GM10266 (cell line): Measurements from ENCODE around the gene EGR4.

Source experiments
- DNase-seq: peaks from one replicate; pipeline ENCODE4 v3.0.0; 2012; ENCODE audit errors: extremely low spot score
- TF ChIP-seq, protein P1 (sequence below): IDR thresholded peaks from 2 replicates; pipeline ENCODE4 v1.5.1; 2012; ENCODE audit warnings: mild to moderate bottlenecking, low read depth; ENCODE audit not compliant: control insufficient read depth, insufficient read depth; ENCODE audit errors: missing control alignments

Gene EGR4

DNA sequence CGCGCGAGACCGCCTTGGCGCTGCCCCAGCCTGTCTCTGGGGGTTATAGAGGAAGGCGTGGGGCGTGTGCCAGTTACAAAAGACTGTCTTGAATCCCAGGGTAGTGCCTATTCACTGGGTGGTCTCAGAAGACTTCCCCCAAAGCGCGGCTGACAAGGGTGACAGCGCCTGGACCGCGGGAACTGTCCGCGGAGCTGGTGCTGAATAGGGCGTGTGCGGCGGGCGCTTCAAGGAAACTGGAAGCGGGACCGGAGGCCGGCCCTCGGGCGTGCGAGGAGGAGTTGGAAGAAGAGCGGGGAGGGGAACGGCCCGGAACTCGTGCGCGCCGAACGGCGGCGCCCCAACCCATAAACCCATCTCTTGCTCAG, 2.3 kb downstream of the EGR4 start:
- TF ChIP-seq, protein P1, sequence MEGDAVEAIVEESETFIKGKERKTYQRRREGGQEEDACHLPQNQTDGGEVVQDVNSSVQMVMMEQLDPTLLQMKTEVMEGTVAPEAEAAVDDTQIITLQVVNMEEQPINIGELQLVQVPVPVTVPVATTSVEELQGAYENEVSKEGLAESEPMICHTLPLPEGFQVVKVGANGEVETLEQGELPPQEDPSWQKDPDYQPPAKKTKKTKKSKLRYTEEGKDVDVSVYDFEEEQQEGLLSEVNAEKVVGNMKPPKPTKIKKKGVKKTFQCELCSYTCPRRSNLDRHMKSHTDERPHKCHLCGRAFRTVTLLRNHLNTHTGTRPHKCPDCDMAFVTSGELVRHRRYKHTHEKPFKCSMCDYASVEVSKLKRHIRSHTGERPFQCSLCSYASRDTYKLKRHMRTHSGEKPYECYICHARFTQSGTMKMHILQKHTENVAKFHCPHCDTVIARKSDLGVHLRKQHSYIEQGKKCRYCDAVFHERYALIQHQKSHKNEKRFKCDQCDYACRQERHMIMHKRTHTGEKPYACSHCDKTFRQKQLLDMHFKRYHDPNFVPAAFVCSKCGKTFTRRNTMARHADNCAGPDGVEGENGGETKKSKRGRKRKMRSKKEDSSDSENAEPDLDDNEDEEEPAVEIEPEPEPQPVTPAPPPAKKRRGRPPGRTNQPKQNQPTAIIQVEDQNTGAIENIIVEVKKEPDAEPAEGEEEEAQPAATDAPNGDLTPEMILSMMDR, result no peak
- peak; percentile 77 for DNase-seq

- TF ChIP-seq, protein P1, result peak; percentile 80
- DNase-seq, result no peak
Observed at GRCh38 chr2:73290049-73290839, 3.1 kb downstream of the EGR4 start.

DNA sequence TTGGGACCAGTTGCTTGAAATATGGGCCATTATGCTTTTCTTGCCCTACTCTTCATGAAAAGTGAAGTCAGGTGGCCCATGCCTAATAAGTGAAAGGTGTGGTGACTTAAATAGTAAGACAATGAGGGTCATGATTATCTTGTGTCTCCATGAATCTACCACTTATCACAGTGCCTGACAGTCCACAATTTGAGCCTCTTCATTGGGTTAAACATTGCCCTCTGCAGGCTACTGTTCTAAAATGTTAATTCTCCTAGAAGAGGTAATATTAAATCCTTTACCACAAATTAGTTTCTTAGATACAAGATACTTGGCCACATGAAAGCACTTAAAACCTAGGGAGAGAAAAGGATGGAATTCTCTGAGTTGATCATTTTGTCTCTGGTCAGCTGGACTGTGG, 4.0 kb downstream of the EGR4 start:
- DNase-seq, result no peak
- TF ChIP-seq, protein P1, result no peak

DNA sequence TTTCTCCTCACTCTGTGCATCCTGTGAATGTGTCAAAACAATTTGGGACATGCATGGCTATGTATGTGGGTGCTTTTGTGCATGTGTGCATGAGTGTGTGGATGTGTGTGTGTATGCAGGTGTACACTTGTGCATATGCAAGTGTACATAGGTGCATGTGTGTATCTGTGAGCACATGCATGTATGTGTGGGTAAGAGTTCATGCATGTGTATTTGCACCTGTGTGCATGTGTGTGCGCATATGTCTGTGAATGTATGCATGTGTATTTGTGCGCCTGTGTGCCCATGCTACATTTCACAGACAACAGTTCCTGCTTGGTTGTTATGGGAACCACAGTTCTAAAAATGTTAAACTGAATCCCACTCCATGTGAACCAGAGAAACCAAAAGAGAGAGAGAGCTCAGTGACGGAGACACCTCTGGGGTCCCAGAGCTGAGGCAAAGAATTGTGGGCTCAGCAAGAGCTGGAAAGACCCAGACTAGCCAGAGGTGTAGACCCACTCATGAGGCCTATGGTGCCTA, 7.2 kb downstream of the EGR4 start:
- no peak for DNase-seq
- TF ChIP-seq, protein P1, result no peak

- no peak for DNase-seq
- TF ChIP-seq, protein P1, result no peak
Observed at GRCh38 chr2:73285159-73285739, 8.1 kb downstream of the EGR4 start.

DNA sequence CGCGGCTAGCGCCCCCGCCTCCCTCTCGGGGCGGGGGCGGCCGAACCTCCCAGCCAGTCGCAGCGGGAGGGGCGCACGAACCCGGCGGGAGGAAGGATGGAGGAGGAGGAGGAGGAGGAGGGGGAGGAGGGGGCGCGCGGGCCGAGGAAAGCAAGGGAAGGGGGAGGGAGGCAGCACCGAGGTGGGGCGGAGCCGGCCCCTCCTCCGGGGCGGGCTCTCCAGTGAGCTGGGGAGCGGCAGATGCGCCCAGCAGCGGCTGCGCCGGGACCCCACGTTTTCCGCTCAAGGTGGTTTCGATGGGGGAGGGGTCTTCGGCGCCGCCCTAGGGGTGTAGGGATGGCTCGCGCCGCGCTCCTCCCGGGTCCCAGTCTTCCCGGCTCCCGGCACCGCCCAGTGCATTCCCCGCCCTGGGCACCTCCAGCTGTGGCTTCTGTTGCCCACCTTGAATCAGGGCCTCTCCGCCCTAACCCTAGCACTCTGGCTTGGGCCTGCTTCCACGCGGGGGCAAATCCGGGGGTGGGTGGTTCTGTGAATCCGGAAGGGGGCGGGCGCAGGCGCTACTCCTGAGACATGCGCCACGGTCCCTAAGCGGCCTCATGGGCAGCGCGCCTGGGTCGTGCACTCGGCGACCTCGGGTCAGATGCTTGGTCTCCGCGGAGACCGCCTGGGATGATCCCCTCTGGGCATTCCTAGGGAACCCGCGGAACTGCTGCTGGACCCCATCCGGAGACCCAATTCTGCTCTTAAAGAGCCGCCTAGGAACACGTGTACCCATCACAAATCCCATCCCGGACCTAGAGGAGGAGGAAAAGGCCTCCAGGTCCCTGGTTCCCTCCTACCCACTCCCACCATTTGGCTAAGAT, 8.8 kb downstream of the EGR4 start, which contains the start of gene FBXO41:
FBXO41 (minus strand) TSS at position 183 of the 863 bp plus-strand sequence. CDS start 14,848 bp downstream, outside the sequence.
- TF ChIP-seq, protein P1, result no peak
- DNase-seq, result peak; percentile 94
